Keratinocyte (primary cell): ENCODE measurements around the gene SLC1A5. TPM values are rescaled to one million over a fixed set of nuclear protein-coding genes. Genes with fewer than 3 reads are reported as not detected.

Experiments
- DNase-seq: peaks from one replicate; pipeline ENCODE4 v3.0.0-alpha.2; 2011; ENCODE audit warnings: low read depth, missing footprints, low spot score
- FAIRE-seq: peaks from 2 replicates; lab custom pipeline; 2011; peaks lifted over from hg19 to GRCh38; lab: Jason Lieb, UNC
- H2AFZ ChIP-seq: 2 replicates; pipeline ENCODE4 v1.6.0; 2012; ENCODE audit warnings: low read length, control low read depth, inconsistent platforms; ENCODE audit not compliant: control insufficient read depth
- H3K27ac ChIP-seq: 2 replicates; pipeline ENCODE4 v1.5.1; 2011; ENCODE audit warnings: low read length; ENCODE audit not compliant: control insufficient read depth, insufficient read depth
- H3K27me3 ChIP-seq: 3 replicates; pipeline ENCODE4 v1.6.0; 2011; ENCODE audit warnings: low read length; ENCODE audit not compliant: control insufficient read depth, insufficient read depth; ENCODE audit errors: extremely low read depth
- H3K36me3 ChIP-seq, 2 experiments: 2 replicates in 1 of 2; 3 replicates in 1 of 2; pipeline ENCODE4 v1.5.1; 2011; ENCODE audit warnings: low read length in 2 of 2, mild to moderate bottlenecking in 1 of 2; ENCODE audit not compliant: control insufficient read depth in 2 of 2, insufficient read depth in 2 of 2; ENCODE audit errors: extremely low read depth in 1 of 2
- H3K4me1 ChIP-seq: 3 replicates; pipeline ENCODE4 v1.5.1; 2011; ENCODE audit warnings: low read length; ENCODE audit not compliant: control insufficient read depth, insufficient read depth; ENCODE audit errors: extremely low read depth
- H3K4me2 ChIP-seq: 3 replicates; pipeline ENCODE4 v1.6.0; 2011; ENCODE audit warnings: low read depth, low read length; ENCODE audit not compliant: control insufficient read depth, insufficient read depth; ENCODE audit errors: extremely low read depth
- H3K4me3 ChIP-seq, 3 experiments: fragments of 200-600 bp in 1 of 3; sonication (generic) in 1 of 3; 2 replicates in 2 of 3; 3 replicates in 1 of 3; pipeline ENCODE4 v1.5.1; 2011 to 2016; ENCODE audit warnings: low read length in 3 of 3, mild to moderate bottlenecking in 3 of 3, control low read depth in 2 of 3, inconsistent platforms in 1 of 3, low read depth in 1 of 3, mixed read lengths in 1 of 3, mixed run types in 1 of 3, moderate library complexity in 1 of 3; ENCODE audit not compliant: control insufficient read depth in 2 of 3, insufficient read depth in 2 of 3; ENCODE audit errors: extremely low read depth in 1 of 3
- H3K79me2 ChIP-seq: 2 replicates; pipeline ENCODE4 v1.6.0; 2012; ENCODE audit warnings: low read length; ENCODE audit not compliant: control insufficient read depth, insufficient read depth
- H3K9ac ChIP-seq: 3 replicates; pipeline ENCODE4 v1.6.0; 2011; ENCODE audit warnings: low read length; ENCODE audit not compliant: control insufficient read depth, insufficient read depth; ENCODE audit errors: extremely low read depth
- H3K9me1 ChIP-seq: 3 replicates; pipeline ENCODE4 v1.6.0; 2011; ENCODE audit warnings: low read length; ENCODE audit not compliant: control insufficient read depth, insufficient read depth; ENCODE audit errors: extremely low read depth
- H3K9me3 ChIP-seq: 2 replicates; pipeline ENCODE4 v1.5.1; 2012; ENCODE audit warnings: low read depth, low read length; ENCODE audit not compliant: control insufficient read depth
- H4K20me1 ChIP-seq: 3 replicates; pipeline ENCODE4 v1.6.0; 2011; ENCODE audit warnings: low read length; ENCODE audit not compliant: control insufficient read depth, insufficient read depth; ENCODE audit errors: extremely low read depth
- CTCF ChIP-seq, 3 experiments: IDR thresholded peaks in 1 of 3; conservative IDR thresholded peaks in 1 of 3; optimal IDR thresholded peaks in 1 of 3; 2 replicates in 2 of 3; 3 replicates in 1 of 3; pipeline versions ENCODE3 to v1.5.1; 2011; ENCODE audit warnings: low read length in 3 of 3, mild to moderate bottlenecking in 3 of 3, moderate library complexity in 2 of 3, control low read depth in 1 of 3, inconsistent platforms in 1 of 3; ENCODE audit not compliant: insufficient read depth in 2 of 3; ENCODE audit errors: extremely low read depth in 1 of 3
- EZH2 ChIP-seq: IDR thresholded peaks from one replicate; pipeline ENCODE4 v1.6.1; 2012; ENCODE audit warnings: inconsistent platforms, mild to moderate bottlenecking, low read length, moderate library complexity
- dilution Hi-C: fragments of 300-500 bp; cut with MboI; formaldehyde crosslinking; loops from one replicate; pipeline ENCODE4 v1.7.0; 2020; ENCODE audit warnings: low sequenced_read_pairs; ENCODE audit not compliant: extremely low pct_ligation_motif_present
- polyA plus RNA-seq, 5 experiments: library from polyadenylated mRNA; depleted of rRNA in 3 of 5; stranded (reverse) in 3 of 5; stranded (forward) in 1 of 5; unstranded in 1 of 5; fragments of >200 nt; gene quantifications; 1 replicate in 1 of 5; 2 replicates in 3 of 5; 3 replicates in 1 of 5; pipeline versions ENCODE4 v1.2.1 to v1.2.3, GENCODE V29; 2011 to 2012; ENCODE audit warnings: missing spikeins in 2 of 5, low read depth in 1 of 5, low replicate concordance in 1 of 5

Gene SLC1A5
- polyA plus RNA-seq, 1 donor (not counting 4 experiments of a cell fraction or from before 2014, with no cell fraction given) = 90.4 TPM

GRCh38 chr19:46786236-46787039 lies 2.0 kb downstream of the SLC1A5 start:
- H3K4me3 ChIP-seq = peak overlapping the region; percentile 92 to 99 (median 92)
- H3K9ac ChIP-seq = peak overlapping the region; percentile 93
- FAIRE-seq (peak; percentile 44), DNase-seq (no peak)
- peak overlapping the region; percentile 87 for H3K4me2 ChIP-seq
- peaks cover 11 to 43% of the 10 kb centered on the region in 2 experiments for H3K36me3 ChIP-seq
- no peaks in the 10 kb centered on the region for H4K20me1 ChIP-seq
- no peaks in the 10 kb centered on the region for H3K9me3 ChIP-seq
- H3K79me2 ChIP-seq = peaks cover 68% of the 10 kb centered on the region
- H3K9me1 ChIP-seq = no peaks in the 10 kb centered on the region
- dilution Hi-C loops = no loop called here
- TF ChIP-seq CTCF (optimal IDR thresholded peaks at IDR 0.05 in 1 of 3, IDR thresholded peaks at IDR 0.05 in 1 of 3, conservative IDR thresholded peaks at IDR 0.05 in 1 of 3; ENCODE audit: extremely low read depth in 1 of 3, insufficient read depth in 2 of 3, low read length in 3 of 3) (no peak), EZH2 (no peak)
- H3K4me1 ChIP-seq = peaks cover 22% of the 10 kb centered on the region
- peak overlapping the region; percentile 95 for H3K27ac ChIP-seq
- H2AFZ ChIP-seq = no peak overlapping the region
- H3K27me3 ChIP-seq = no peaks in the 10 kb centered on the region

- Histone ChIP-seq H3K9me3 (no peaks in the 10 kb centered on the region), H3K36me3 (peaks cover 11 to 43% of the 10 kb centered on the region in 2 experiments), H3K4me1 (peaks cover 25% of the 10 kb centered on the region), H3K4me2 (peak overlapping the region; percentile 87), H2AFZ (no peak overlapping the region), H3K27ac (peak overlapping the region; percentile 95), H3K27me3 (no peaks in the 10 kb centered on the region), H3K9ac (peak overlapping the region; percentile 93), H3K9me1 (no peaks in the 10 kb centered on the region), H3K79me2 (peaks cover 68% of the 10 kb centered on the region), H3K4me3 (peak overlapping the region; percentile 92 to 99 (median 92)), H4K20me1 (peaks cover 2% of the 10 kb centered on the region)
- DNase-seq (no peak), FAIRE-seq (no peak)
- dilution Hi-C loops = no loop called here
- TF ChIP-seq EZH2 (no peak), CTCF (optimal IDR thresholded peaks at IDR 0.05 in 1 of 3, IDR thresholded peaks at IDR 0.05 in 1 of 3, conservative IDR thresholded peaks at IDR 0.05 in 1 of 3; ENCODE audit: extremely low read depth in 1 of 3, insufficient read depth in 2 of 3, low read length in 3 of 3) (no peak)
These were observed 2.5 kb downstream of the SLC1A5 start for GRCh38 chr19:46785980-46786235.
